Panc1 (cell line): Measurements from ENCODE around the gene OR13H1.
"Not testable (repeated sequence)": the region's sequence is repeated elsewhere in the genome, so short reads cannot be mapped to it uniquely, and the experiment has no call there.

Source experiments
- CTCF ChIP-seq: fragments of 450-650 bp; IDR thresholded peaks from 2 replicates; pipeline ENCODE4 v1.5.1; 2017; ENCODE audit warnings: mild to moderate bottlenecking
- POLR2AphosphoS5 ChIP-seq: IDR thresholded peaks from 2 replicates; pipeline ENCODE4 v1.6.1; 2012; ENCODE audit warnings: mild to moderate bottlenecking, low read depth, low read length, moderate library complexity

GRCh38 chrX:131578735-131579367 lies 35.0 kb downstream of the OR13H1 start:
- not testable (repeated sequence) for TF ChIP-seq CTCF, POLR2AphosphoS5
